HG03442 (cell line): ENCODE measurements around the gene PLEKHM2.
A peak's percentile ranks its signal among the peaks of the same experiment; 100 is the strongest.
"Not testable (repeated sequence)": the region's sequence is repeated elsewhere in the genome, so short reads cannot be mapped to it uniquely, and the experiment has no call there.

Source experiments
- ATAC-seq: cut with Tn5 transposase; IDR thresholded peaks from one replicate; pipeline ENCODE4 v1.9.1; 2021; ENCODE audit warnings: mild to moderate bottlenecking, moderate library complexity; ENCODE audit not compliant: unreplicated experiment

PLEKHM2 gene

DNA sequence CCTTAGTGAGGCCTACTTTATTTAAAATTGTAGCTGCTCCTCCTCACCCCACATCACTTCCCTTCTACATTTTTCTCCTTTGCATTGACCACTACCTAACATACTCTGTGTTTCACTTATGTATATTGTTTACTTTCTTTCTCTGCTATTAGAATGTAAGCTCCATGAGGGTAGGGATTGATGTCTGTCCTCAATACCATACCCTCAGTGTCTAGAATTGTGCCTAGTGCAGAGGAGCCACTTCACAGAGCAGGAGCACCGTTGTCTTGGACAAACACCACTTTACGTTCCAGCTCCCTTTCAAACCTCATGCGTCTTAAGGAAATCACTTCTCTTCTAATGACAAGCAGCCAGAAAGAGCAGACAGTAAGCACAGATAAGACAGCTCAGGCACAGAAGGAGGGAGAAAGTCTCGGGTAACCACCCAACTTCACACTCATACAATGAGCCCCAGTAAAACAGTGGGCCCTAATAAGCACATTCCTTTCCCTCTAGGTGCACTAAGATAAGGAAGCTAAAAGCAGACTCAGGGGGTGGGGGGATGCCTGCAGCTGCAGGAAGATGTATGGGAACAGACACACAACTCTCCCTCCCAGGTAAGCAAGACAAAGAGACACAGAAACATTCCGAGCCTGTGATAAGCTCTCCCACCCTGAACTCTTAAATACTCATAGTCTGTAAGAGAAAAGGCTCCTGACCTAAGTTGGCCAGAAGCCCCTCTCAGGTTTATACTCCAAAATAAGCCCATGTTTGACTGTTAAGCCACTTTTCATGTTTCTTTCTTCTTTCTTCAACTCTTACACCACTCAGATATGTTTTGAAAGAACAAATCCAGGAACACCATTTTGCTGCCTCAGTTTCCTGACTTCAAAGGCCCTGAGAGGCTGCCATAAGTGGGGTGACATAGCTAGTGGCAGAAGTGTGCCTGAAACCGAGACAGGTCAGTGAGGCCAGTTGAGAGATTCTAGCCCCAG is 7.1 kb upstream of the PLEKHM2 start:
- no peak for ATAC-seq

DNA sequence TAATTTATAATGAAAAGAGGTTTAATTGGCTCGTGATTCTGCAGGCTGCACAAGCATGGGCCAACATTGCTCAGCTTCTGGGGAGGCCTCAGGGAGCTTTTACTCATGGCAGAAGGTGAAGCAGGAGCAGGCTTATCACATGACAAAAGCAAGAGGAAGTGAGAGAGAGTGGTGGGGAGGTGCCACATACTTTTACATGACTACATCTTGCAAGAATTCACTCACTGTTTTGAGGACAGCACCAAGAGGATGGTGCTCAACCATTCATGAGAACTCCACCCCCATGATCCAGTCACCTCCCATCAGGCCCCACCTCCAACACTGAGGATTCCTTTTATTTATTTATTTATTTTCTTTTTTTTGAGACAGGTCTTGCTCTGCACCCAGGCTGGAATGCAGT is 5.5 kb upstream of the PLEKHM2 start:
- ATAC-seq = no peak

DNA sequence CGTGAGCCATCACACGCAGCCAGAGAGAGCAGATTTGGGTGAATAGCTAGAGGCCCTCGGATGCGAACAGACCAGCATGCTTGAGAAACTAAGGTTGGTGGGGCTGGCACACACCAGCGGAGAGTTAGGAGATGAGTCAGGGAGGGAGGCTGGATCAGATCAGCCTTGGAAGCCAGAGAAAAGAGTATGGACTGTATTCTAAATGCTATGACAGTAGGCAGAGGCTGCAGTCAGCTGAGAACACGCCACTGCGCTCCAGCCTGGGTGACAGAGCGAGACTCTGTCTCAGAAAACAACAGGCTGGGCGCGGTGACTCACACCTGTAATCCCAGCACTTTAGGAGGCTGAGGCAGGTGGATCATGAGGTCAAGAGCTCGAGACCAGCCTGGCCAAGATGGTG is 4.0 kb upstream of the PLEKHM2 start:
- no peak for ATAC-seq

- no peak for ATAC-seq
These were observed 3.4 kb upstream of the PLEKHM2 start for GRCh38 chr1:15680561-15681348.

GRCh38 chr1:15681349-15682292 is 2.5 kb upstream of the PLEKHM2 start:
- no peak for ATAC-seq

GRCh38 chr1:15682936-15683341 is 1.2 kb upstream of the PLEKHM2 start:
- ATAC-seq = no peak

DNA sequence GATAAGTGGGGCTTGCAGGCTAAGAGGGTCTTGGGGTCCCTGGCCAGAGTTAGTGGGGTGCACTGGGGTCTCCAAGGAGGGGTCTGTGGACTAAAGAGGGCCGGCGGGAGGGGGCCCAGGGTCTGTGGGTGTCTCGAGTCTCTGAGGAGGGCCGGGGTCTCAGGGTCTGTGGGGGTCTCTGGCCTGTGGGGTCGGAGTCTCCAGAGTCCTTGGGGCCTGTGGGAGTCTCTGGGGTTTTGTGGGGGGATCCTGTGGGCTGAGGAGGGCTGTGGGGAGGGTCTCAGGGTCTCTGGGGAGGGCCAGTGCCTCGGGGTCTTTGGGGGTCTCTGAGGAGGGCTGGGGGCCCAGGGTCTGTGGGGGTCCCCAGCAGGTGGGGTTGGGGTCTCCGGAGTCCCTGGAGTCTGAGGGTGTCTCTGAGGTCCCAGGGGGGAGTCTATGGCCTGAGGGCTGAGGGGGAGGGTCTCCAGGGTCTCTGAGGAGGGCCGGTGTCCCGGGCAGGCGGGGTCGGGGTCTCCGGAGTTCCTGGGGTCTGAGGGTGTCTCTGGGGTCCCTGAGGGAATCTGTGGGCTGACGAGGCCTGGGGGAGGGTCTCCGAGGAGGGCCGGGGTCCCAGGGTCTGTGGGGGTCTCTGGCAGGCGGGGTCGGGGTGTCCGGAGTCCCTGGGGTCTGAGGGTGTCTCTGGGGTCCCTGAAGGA is 628 bp upstream of the PLEKHM2 start:
- no peak for ATAC-seq

DNA sequence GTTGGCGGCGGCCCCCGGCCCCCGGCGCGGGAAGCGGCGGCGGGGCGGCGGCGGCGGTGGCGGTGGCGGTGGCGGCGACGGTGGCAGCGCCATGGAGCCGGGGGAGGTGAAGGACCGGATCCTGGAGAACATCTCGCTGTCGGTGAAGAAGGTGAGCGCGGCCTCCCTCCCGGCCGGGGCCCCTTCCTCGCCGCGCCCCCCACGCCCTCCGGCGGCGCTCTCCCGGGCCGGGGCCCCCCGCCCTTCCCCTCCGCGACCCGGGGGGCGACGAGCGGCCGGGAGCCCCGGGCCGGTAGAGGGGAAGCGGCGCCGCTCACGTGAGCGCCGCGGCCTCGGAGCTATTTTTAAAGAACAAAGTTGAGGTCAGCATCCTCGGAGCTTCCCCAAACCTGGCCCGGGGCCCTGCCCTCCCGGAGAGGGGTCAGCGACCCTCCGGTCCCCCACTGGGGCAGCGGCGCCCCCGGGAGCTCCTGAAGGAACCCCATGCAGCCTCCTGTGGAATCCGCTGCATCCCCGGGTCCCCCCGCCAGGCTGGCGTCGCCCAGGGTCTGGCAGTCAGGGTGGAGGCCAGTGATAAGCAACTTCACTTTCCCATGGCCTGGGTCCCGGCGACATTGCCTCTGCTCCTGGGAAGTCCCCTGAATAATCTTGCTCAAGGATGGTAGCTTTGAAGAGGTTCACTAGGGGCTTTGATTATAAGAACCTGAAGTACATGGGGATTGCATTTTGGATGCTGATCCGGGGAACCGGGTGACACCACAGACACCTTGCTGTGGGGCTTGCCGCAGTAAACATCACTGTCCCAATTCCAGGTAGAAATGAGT is 560 bp downstream of the PLEKHM2 start:
- no peak for ATAC-seq

GRCh38 chr1:15685820-15686219 is 1.7 kb downstream of the PLEKHM2 start:
- ATAC-seq = no peak

GRCh38 chr1:15687446-15687845 is 3.3 kb downstream of the PLEKHM2 start:
- ATAC-seq = no peak

DNA sequence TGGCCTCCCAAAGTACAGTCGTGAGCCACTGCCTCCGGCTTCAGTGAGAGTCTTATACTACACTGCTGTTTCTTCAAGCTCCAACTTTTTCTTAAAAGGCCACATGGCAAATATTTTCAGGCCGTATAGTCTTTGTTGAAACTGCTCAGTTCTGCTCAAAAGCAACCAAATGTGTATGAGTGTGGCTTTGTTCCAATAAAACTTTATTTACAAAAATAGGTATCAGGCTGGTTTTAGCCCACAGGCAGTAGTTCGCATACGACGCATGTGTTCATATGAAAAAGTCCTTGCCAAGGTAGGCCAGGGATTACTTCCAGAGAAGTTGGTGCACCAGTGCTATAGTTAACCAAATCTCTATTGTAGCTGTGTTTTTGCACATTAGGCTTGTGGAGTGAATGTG is 6.2 kb downstream of the PLEKHM2 start:
- no peak for ATAC-seq

GRCh38 chr1:15691434-15692032 is 7.4 kb downstream of the PLEKHM2 start:
- no peak for ATAC-seq

GRCh38 chr1:15692121-15692682 is 8.1 kb downstream of the PLEKHM2 start:
- no peak for ATAC-seq

DNA sequence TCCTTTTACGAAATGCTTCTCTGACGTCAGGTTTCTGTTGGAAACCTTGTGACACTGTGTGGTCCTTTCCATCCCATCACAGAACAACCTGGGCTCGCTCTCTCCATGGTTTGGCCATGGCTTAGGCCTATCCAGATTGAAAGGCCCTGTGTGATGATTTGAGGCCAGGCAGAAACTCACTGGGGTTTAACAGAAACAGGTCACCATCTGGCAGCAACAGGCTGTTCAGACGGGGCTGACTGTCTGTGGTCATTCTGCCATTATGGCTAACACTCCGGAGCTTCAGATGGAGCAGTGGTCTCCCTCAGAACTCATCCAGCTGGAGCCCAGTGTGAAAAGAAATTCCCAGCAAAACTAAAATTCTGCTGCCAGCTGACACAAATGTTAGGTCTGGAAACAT is 9.3 kb downstream of the PLEKHM2 start:
- ATAC-seq = no peak

DNA sequence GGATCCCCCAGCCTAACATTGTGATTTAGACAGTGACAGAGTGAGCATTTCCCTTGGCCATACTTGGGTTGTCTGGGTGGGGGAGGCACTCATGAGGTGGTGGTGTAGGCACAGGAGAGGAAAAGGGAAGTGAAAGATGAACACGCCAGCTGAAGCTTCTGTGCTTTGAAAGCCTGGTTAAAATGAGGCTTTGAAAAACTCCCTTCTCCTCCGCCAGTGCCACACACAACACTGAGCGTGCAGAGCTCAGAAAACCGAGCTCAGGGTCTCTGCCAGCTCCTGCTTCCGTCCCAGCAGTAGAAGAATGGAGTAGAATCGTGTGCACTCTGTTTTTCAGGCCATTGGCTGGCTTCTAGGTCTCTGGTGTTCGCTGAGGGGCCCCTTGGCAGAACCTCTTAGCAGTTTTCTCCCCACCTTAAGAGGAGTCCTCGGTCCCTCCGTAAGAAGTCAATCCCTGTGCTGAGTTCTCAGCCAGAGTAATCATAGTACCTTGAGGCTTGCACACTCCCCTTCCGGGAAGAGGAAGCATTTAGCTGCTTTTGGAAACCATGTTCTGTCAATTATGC is 12.9 kb downstream of the PLEKHM2 start:
- ATAC-seq = peak; percentile 89

DNA sequence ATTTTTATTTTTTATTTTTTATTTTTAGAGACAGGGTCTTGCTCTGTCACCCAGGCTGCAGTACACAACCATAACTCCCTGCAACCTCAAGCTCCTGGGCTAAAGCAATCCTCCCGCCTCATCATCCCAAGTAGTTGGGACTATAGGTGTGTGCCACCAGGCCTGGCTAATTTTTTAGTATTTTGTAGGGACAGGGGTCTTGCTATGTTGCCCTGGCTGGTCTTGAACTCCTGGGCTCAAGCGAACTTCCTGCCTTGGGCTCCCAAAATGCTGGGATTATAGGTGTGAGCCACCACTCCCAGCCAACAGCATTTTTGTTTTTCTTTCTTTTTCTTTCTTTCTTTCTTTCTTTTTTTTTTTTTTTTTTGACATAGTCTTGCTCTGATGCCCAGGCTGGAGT is 14.1 kb downstream of the PLEKHM2 start:
- no peak for ATAC-seq

DNA sequence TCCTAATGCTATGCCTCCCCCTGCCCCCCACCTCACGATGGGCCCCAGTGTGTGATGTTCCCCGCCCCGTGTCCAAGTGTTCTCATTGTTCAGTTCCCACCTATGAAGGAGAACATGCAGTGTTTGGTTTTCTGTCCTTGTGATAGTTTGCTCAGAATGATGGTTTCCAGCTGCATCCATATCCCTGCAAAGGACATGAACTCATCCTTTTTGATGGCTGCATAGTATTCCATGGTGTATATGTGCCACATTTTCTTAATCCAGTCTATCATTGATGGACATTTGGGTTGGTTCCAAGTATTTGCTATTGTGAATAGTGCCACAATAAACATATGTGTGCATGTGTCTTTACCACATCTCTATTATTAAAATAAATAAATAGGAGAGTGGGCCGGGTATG is 15.2 kb downstream of the PLEKHM2 start:
- not testable (repeated sequence) for ATAC-seq

DNA sequence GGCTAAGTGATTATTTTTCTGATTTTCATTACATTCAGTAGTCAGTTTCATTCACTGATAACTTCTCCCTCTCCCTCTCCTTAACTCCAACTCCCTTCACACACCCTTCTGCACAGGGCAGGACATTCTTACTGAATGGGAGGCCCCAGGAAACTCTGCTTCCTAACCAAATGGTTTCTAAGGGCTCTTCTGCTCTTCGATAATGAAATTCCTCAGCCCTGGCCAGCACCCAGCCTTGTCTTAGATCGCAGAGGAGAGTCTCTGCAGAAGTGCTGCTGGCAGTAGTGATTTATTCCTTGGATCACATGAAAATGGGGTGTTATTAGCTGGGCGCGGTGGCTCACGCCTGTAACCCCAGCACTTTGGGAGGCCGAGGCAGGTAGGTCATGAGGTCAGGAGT is 16.4 kb downstream of the PLEKHM2 start:
- ATAC-seq = no peak
